Neutrophil (primary cell): ENCODE data around the gene NDST4.

Experiments used
- H3K27ac ChIP-seq: fragments of 200-600 bp; sonication (generic); 2 replicates; pipeline ENCODE4 v1.5.1; 2016; ENCODE audit warnings: mild to moderate bottlenecking, moderate library complexity
- H3K27me3 ChIP-seq: fragments of 200-600 bp; sonication (generic); 2 replicates; pipeline ENCODE4 v1.6.0; 2016; ENCODE audit warnings: mild to moderate bottlenecking
- H3K36me3 ChIP-seq: fragments of 200-600 bp; sonication (generic); 2 replicates; pipeline ENCODE4 v1.5.1; 2017
- H3K4me1 ChIP-seq, 2 experiments: fragments of 200-600 bp in 1 of 2; sonication (generic) in 1 of 2; 1 replicate in 1 of 2; 2 replicates in 1 of 2; pipeline versions ENCODE4 v1.5.1 to v1.6.1; 2013 to 2016; ENCODE audit warnings: low read depth in 1 of 2, low read length in 1 of 2, mild to moderate bottlenecking in 1 of 2, moderate library complexity in 1 of 2; ENCODE audit not compliant: control insufficient read depth in 1 of 2, insufficient read depth in 1 of 2
- H3K4me3 ChIP-seq, 2 experiments: fragments of 200-600 bp in 1 of 2; sonication (generic) in 1 of 2; 1 replicate in 1 of 2; 2 replicates in 1 of 2; pipeline ENCODE4 v1.5.1; 2013 to 2016; ENCODE audit warnings: low read depth in 1 of 2, low read length in 1 of 2, mild to moderate bottlenecking in 1 of 2, moderate library complexity in 1 of 2
- H3K9me3 ChIP-seq: fragments of 200-600 bp; sonication (generic); 2 replicates; pipeline ENCODE4 v1.5.1; 2016
- TF ChIP-seq, protein P1 (sequence below): fragments of 200-600 bp; sonication (generic); IDR thresholded peaks from 2 replicates; pipeline ENCODE4 v1.5.1; 2016; ENCODE audit warnings: antibody characterized with exemption

Gene NDST4

DNA sequence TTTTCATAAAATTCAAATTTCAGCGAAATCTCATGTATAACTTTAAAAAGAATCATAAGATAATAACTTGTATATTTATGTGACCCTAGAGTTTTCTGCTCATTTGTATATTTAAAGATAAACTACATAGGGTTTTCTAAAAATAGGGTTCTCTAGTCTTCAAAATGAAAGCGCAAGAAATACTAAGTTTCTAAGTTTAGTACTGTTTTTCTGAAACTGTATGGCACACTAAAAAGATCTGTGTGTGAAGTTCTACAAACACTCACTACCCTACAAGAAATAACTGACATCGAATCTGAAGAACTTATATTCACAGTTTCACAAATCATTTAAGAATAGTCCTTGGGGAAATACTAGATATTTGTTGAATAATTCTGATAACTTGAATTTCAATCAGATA, 38.7 kb upstream of the NDST4 start:
- no peaks in the 10 kb centered on the region for H3K4me1 ChIP-seq
- TF ChIP-seq, protein P1, sequence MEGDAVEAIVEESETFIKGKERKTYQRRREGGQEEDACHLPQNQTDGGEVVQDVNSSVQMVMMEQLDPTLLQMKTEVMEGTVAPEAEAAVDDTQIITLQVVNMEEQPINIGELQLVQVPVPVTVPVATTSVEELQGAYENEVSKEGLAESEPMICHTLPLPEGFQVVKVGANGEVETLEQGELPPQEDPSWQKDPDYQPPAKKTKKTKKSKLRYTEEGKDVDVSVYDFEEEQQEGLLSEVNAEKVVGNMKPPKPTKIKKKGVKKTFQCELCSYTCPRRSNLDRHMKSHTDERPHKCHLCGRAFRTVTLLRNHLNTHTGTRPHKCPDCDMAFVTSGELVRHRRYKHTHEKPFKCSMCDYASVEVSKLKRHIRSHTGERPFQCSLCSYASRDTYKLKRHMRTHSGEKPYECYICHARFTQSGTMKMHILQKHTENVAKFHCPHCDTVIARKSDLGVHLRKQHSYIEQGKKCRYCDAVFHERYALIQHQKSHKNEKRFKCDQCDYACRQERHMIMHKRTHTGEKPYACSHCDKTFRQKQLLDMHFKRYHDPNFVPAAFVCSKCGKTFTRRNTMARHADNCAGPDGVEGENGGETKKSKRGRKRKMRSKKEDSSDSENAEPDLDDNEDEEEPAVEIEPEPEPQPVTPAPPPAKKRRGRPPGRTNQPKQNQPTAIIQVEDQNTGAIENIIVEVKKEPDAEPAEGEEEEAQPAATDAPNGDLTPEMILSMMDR = no peak

DNA sequence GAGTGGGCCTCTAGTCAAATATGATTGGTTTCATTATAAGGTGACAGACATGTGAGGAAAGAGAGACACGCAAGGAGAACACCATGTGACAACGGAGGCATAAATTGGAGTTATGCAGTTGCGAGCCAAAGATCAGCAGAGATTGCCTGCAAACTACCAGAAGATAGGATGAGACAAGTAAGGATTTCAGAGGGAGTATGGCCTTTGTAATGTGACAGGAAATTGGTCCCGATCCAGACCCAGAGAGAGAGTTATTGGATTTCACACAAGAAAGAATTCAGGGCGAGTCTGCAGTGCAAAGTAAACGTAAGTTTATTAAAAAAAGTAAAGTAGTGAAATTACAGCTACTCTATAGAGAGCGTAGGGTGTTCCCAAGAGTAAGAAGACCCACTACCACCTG, 35.7 kb upstream of the NDST4 start:
- H3K4me1 ChIP-seq = no peaks in the 10 kb centered on the region
- H3K9me3 ChIP-seq = no peaks in the 10 kb centered on the region
- no peak overlapping the region for H3K27ac ChIP-seq
- no peaks in the 10 kb centered on the region for H3K36me3 ChIP-seq
- no peaks in the 10 kb centered on the region for H3K27me3 ChIP-seq
- H3K4me3 ChIP-seq = no peak overlapping the region
- TF ChIP-seq, protein P1 = no peak

More for the DNA sequence above, 38.7 kb upstream of the NDST4 start:
- Histone ChIP-seq H3K27ac (no peak overlapping the region), H3K36me3 (no peaks in the 10 kb centered on the region), H3K9me3 (no peaks in the 10 kb centered on the region), H3K4me3 (no peak overlapping the region), H3K27me3 (no peaks in the 10 kb centered on the region)

DNA sequence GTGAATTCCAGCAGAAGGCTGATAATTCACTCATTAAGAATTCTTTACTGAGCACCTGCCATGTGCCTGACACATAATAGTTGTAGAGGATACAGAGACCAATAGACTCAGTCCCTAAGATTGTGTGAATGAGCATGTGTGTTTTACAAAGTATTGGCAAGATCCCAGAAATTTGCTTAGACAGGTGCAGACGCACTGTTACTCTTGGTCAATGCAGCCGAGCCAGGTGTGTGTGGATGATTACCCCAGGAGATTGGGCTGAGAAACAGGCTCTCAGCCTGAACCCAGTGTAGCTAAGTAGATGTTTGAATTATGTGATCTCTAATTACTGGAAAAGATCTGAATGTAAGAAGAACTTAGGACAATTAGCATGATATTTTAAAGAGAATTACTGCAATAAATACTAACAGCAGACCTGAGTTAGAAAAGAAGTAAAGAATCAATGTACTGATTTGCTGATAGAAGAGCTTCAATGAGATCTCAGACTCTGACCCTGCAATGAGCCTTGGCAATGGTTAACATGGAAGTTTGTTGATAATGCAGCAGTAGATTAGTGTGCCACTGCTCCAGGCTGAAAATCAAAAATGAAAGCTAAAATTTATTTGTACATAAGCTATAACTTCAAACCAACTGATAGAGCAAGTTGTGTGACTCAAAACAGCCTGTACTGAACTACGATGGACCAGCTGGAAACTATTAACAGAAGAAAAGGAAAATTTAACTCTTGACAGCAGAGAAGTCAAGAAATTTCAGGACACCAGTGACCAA, 32.2 kb upstream of the NDST4 start:
- H3K27me3 ChIP-seq = no peaks in the 10 kb centered on the region
- H3K9me3 ChIP-seq = no peaks in the 10 kb centered on the region
- no peak overlapping the region for H3K27ac ChIP-seq
- H3K4me1 ChIP-seq = no peaks in the 10 kb centered on the region
- TF ChIP-seq, protein P1 = no peak
- no peaks in the 10 kb centered on the region for H3K36me3 ChIP-seq
- H3K4me3 ChIP-seq = no peak overlapping the region

DNA sequence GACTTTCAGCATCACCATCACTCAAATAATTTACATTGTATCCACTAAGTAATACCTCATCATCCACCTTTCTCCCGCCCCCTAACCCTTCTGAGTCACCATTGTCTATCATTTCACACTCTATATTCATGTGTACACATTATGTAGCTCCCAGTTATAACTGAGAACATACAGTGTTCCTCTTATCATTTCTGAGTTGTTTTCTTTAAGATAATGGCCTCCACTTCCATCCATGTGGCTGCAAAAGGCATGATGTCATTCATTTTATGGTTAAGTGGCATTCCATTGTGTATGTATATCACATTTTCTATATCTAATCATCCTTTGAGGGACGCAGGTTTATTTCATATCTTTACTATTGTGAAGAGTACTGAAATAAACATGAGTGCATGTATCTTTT, 14.6 kb upstream of the NDST4 start:
- TF ChIP-seq, protein P1 = no peak
- H3K27ac ChIP-seq = no peak overlapping the region
- H3K4me1 ChIP-seq = no peaks in the 10 kb centered on the region
- no peaks in the 10 kb centered on the region for H3K27me3 ChIP-seq
- H3K4me3 ChIP-seq = no peak overlapping the region
- no peaks in the 10 kb centered on the region for H3K9me3 ChIP-seq
- H3K36me3 ChIP-seq = no peaks in the 10 kb centered on the region

DNA sequence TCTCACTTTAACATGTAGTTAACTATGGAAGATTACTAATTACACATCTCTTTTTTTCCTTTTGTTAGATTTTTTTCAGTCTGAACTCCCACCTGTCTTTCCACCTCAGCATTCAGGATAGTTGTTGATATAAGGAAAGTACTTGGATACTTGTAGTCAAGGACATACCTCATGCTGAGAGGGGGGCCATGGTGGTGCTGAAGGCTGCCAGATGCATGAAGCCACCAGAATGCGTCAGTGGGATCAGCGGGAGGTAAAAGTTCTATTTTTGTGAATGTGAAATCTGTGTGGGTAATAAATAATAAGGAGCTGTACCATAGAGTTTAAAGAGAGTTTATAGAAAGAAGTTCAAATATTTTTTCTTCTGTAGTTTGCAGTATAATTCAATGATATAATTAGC, 13.1 kb upstream of the NDST4 start:
- Histone ChIP-seq H3K27ac (no peak overlapping the region), H3K4me1 (no peaks in the 10 kb centered on the region), H3K4me3 (no peak overlapping the region), H3K9me3 (no peaks in the 10 kb centered on the region), H3K36me3 (no peaks in the 10 kb centered on the region), H3K27me3 (no peaks in the 10 kb centered on the region)
- TF ChIP-seq, protein P1 = no peak
